Sciatic nerve (tissue), 1 donor: ENCODE results near the gene ARHGEF3. TPM values are rescaled to one million over a fixed set of nuclear protein-coding genes. Genes with fewer than 3 reads are reported as not detected.

Experiments
- total RNA-seq: library from RNA; stranded (reverse); fragmentation: NEBNext Ultra II Directional; extraction: Animal tissue kit (Norgen Biotek cat#: 25700); gene quantifications from one replicate; pipeline ENCODE4 v1.2.1, GENCODE V29; 2021
- donor health status: DM: no; HTN: no; CAD: no.

Gene ARHGEF3
- total RNA-seq, 1 donor from 2014 or later, result 27.5 TPM

Other genes with a start within 250 kb of the ARHGEF3 start
- gene CCDC66, start 244.8 kb downstream of the ARHGEF3 start, total RNA-seq, result 52.1 TPM
- gene TASOR, start 118.7 kb downstream of the ARHGEF3 start, total RNA-seq, result 85.2 TPM